Duodenal mucosa (tissue), 2 donors: ENCODE results near the gene GTF2H1.

Source experiments
- H3K27ac ChIP-seq: one replicate; pipeline ENCODE4 v1.7.0; 2013; ENCODE audit warnings: low read depth, low read length
- H3K27me3 ChIP-seq, 2 donors: one replicate each; pipeline ENCODE4 v1.7.0; 2013; ENCODE audit warnings: low read length in 2 of 2, control low read depth in 1 of 2; ENCODE audit not compliant: insufficient read depth in 2 of 2, control insufficient read depth in 1 of 2
- H3K36me3 ChIP-seq, 2 donors: one replicate each; pipeline ENCODE4 v1.7.0; 2013; ENCODE audit warnings: low read length in 2 of 2, control low read depth in 1 of 2; ENCODE audit not compliant: insufficient read depth in 2 of 2, control insufficient read depth in 1 of 2
- H3K4me1 ChIP-seq, 2 donors: one replicate each; pipeline ENCODE4 v1.7.0; 2013; ENCODE audit warnings: low read length in 2 of 2, control low read depth in 1 of 2; ENCODE audit not compliant: insufficient read depth in 2 of 2, control insufficient read depth in 1 of 2
- H3K4me3 ChIP-seq, 2 donors: one replicate each; pipeline ENCODE4 v1.7.0; 2013; ENCODE audit warnings: low read length in 2 of 2, low read depth in 1 of 2
- H3K9ac ChIP-seq, 2 donors: one replicate each; pipeline ENCODE4 v1.7.0; 2013; ENCODE audit warnings: low read length in 2 of 2, low read depth in 1 of 2
- H3K9me3 ChIP-seq, 2 donors: one replicate each; pipeline ENCODE4 v1.7.0; 2013; ENCODE audit warnings: low read length in 2 of 2, control low read depth in 1 of 2; ENCODE audit not compliant: control insufficient read depth in 1 of 2

GTF2H1 gene

DNA sequence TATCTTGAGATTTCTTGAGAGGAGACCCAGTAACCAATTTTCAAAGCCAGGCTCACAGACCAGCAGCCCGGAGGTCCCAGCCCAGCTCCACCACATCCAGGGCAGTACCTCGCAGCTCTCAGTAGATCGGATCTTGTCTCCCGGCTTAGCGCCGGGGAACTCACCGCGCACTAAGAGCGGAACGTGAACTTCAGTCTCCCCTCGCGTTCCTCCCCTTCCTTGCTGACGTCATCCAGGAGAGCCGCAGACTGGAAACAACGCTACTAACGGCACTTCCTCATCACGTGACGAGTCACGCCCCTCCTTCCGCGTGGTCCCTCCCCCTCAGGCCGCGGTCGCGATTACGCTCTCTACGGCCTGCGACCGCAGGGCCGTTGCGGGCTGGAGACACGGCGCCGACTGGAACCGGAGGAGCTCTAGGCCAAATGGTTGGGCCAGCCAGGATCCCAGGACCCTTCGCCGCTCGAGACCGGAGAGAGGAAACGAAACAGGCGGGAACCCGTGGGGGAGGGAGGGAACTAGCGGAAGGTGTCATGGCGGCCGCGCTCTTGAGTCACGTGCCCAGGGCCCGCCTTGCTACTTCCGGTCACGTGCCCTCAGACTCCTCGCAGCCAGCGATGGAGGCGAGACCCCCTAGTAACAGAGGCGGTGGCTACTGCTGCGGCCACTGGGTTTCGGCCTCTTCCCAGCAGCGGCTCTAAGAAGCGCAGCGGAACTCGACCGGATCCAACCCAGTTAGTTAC, at the start of gene GTF2H1, which contains the start of gene HPS5:
GTF2H1 (plus strand) TSS at position 599 of the 743 bp plus-strand sequence. CDS start 10,508 bp downstream, outside the sequence.
HPS5 (minus strand) TSS at position 172 of the 743 bp plus-strand sequence. CDS start 4,282 bp downstream, outside the sequence.
- H3K9me3 ChIP-seq: no peaks in the 10 kb centered on the region
- peaks cover 0 to 13% of the 10 kb centered on the region in 2 donors for H3K36me3 ChIP-seq
- peak within 1 kb of the TSS; percentile 97 for H3K27ac ChIP-seq
- H3K27me3 ChIP-seq: no peaks in the 10 kb centered on the region
- peaks cover 31 to 45% of the 10 kb centered on the region in 2 donors for H3K4me1 ChIP-seq
- peak within 1 kb of the TSS; percentile 93 to 97 for H3K9ac ChIP-seq
- H3K4me3 ChIP-seq: peak within 1 kb of the TSS; percentile 91 to 94

DNA sequence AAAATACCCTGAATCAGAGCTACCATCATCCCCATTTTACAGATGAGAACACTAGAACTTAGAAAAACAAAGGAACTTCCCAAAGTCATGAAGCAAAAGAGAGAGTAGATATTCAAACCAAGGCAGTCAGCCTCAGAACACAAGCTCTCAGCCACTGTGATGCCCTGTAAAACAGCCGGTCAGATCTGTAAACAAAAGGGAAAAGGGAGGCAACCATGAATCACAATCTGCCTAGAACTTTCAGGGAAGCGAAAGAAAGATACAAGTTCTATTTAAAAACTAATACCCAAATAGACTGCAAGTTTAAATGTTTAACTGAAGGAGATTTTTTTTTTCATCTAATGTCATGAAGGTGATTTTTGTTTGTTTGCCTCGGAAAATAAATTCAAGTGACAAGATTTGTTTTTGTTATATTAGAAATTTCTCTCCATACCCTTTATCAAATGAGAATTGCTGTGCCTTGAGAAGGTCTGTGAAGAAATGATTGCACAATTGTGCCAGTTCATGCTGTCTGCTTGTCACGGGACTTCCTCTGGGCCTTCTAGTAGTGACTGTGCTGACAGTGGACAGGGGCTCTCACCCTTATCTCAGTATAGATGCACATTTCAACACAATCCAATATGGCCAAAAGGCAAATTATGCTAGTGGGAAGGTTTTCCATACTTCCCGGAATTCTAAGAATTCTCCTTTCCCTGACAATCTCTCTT, 44.6 kb upstream of the GTF2H1 start:
- Histone ChIP-seq H3K4me1 (no peaks in the 10 kb centered on the region), H3K9me3 (no peaks in the 10 kb centered on the region), H3K27me3 (no peaks in the 10 kb centered on the region), H3K27ac (no peak overlapping the region), H3K9ac (no peak overlapping the region), H3K36me3 (peaks cover 12 to 23% of the 10 kb centered on the region in 2 donors), H3K4me3 (no peak overlapping the region)

DNA sequence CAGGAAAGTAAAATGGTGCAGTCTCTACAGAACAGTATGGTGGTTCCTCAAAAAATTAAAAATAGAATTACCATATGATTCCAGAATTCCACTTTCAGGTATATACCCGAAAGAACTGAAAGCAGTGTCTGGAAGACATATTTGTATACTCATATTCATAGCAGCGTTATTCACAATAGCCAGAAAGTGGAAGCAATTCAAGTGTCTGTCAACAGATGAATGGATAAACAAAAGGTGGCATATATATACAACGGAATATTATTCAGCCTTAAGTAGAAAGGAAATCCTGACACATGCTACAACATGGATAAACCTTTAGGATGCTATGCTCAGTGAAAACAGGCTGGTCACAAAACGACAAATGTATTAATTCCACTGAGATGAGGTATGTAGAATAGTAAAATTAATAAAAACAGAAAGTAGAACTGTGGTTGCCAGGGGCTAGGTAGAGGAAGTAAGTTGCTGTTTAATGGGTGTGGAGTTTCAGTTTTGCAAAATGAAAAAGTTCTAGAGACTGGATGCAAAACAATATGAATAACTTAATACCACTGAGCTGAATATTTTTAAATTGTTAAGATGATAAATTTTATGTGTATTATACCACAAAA, 41.8 kb upstream of the GTF2H1 start:
- Histone ChIP-seq H3K9me3 (no peaks in the 10 kb centered on the region), H3K36me3 (peaks cover 12 to 32% of the 10 kb centered on the region in 2 donors), H3K27ac (no peak overlapping the region)

DNA sequence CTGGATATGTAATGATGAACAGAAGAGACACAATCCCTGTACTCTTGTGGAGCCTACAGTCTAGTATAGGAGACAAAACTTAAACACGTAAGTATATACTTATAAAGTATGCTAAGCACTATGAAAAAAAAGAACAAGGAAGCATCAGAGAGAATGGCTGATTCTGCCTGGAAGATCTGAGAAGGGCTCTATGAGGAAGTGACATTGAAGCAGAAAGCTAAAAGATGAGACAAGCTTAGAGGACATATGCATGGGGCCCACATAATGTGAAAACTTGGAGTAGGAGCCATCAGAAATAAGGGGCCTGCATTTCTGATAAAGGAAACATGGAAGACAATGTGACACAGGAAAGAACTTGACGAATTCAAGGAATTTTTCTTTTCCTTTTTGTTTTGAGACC, 39.7 kb upstream of the GTF2H1 start:
- no peak overlapping the region for H3K27ac ChIP-seq

More for the DNA sequence above, 41.8 kb upstream of the GTF2H1 start:
- Histone ChIP-seq H3K4me1 (no peaks in the 10 kb centered on the region), H3K4me3 (no peak overlapping the region), H3K27me3 (no peaks in the 10 kb centered on the region), H3K9ac (no peak overlapping the region)

DNA sequence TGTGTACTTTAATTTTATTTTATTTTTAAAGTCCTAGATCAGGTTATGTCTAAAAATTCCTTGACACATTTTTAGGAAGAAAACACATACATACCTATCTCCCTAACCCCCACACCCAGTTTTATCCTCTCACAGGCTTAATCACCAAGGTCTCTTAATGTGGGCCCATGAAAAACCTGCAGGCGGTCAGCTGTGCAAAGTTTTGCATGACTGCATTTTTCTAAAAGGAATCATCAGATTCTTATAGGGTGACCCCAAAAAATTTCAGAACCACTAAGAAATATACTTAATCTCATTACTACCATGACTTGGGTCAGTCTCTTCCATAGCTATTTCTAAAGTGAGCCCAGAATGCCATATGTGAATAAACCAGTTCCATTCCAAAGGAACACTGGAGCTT, 36.5 kb upstream of the GTF2H1 start:
- peaks cover 31 to 58% of the 10 kb centered on the region in 2 donors for H3K36me3 ChIP-seq
- H3K9me3 ChIP-seq: no peaks in the 10 kb centered on the region
- H3K9ac ChIP-seq: no peak overlapping the region
- no peaks in the 10 kb centered on the region for H3K4me1 ChIP-seq
- H3K27ac ChIP-seq: no peak overlapping the region
- no peak overlapping the region for H3K4me3 ChIP-seq
- no peaks in the 10 kb centered on the region for H3K27me3 ChIP-seq

More for the DNA sequence above, 39.7 kb upstream of the GTF2H1 start:
- Histone ChIP-seq H3K27me3 (no peaks in the 10 kb centered on the region), H3K9ac (no peak overlapping the region), H3K4me1 (no peaks in the 10 kb centered on the region), H3K4me3 (no peak overlapping the region), H3K36me3 (peaks cover 25 to 49% of the 10 kb centered on the region in 2 donors), H3K9me3 (no peaks in the 10 kb centered on the region)

DNA sequence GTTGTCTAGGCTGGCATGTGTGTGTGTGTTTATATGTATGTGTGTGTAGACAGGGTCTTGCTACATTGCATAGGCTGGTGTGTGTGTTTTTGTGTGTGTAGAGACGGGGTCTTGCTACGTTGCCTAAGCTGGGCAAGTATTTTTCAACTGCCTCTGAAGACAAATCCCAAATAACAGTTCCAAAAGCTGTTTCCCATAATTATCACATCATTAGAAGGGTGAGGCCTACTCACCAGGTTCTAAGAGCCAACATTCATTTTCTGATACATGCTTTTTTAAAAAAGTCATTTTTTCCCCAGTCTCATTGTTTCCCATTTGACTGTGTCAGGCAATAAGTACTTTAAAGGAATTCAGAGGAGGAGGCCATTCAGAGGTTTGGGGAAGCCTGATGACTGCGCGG, 33.5 kb upstream of the GTF2H1 start:
- Histone ChIP-seq H3K27ac (no peak overlapping the region), H3K36me3 (peaks cover 40 to 63% of the 10 kb centered on the region in 2 donors), H3K9me3 (no peaks in the 10 kb centered on the region), H3K27me3 (no peaks in the 10 kb centered on the region), H3K4me3 (no peak overlapping the region), H3K4me1 (no peaks in the 10 kb centered on the region), H3K9ac (no peak overlapping the region)

DNA sequence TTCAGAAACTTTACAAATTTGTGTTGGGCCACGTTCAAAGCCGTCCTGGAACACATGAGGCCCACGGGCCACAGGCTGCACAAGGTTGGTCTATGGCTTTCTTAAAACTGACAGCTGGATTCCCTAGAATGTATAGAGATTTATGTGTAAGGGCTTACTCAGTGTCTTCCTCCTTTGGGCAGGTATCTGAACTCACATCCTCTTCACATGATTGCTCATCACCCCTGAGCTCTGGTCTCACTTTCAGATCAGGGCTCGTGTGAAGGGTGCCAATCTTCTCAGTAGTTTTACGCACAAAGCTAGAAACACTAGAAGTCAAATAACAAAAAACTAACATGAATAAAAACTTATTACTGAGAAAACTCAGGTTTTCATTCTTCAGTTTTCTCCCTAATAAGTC, 27.5 kb upstream of the GTF2H1 start:
- H3K9ac ChIP-seq: no peak overlapping the region
- no peaks in the 10 kb centered on the region for H3K27me3 ChIP-seq
- no peak overlapping the region for H3K4me3 ChIP-seq
- H3K4me1 ChIP-seq: no peaks in the 10 kb centered on the region
- H3K36me3 ChIP-seq: peaks cover 44 to 74% of the 10 kb centered on the region in 2 donors
- no peak overlapping the region for H3K27ac ChIP-seq
- no peaks in the 10 kb centered on the region for H3K9me3 ChIP-seq

DNA sequence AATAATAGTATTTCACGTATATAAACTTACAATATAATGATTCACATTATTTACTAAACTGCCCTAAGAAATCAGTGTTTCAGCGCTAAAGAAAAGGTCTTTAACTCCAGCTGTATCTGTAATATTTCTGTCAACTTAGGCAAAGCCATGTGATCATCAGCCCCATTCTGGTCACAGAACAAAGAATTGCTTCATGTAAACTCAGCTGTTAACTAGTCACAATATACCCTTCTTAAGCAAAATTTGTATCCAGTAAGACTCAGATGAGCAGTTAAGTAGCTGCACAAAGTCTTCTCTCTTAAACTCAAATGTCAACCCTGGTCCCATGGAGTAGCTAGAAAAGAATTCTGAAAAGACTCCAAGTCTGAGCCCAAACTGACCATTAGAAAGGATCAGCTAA, 27.1 kb upstream of the GTF2H1 start:
- H3K4me3 ChIP-seq: no peak overlapping the region
- H3K27ac ChIP-seq: no peak overlapping the region
- peaks cover 40 to 75% of the 10 kb centered on the region in 2 donors for H3K36me3 ChIP-seq
- no peaks in the 10 kb centered on the region for H3K4me1 ChIP-seq
- no peaks in the 10 kb centered on the region for H3K9me3 ChIP-seq
- no peaks in the 10 kb centered on the region for H3K27me3 ChIP-seq
- no peak overlapping the region for H3K9ac ChIP-seq

DNA sequence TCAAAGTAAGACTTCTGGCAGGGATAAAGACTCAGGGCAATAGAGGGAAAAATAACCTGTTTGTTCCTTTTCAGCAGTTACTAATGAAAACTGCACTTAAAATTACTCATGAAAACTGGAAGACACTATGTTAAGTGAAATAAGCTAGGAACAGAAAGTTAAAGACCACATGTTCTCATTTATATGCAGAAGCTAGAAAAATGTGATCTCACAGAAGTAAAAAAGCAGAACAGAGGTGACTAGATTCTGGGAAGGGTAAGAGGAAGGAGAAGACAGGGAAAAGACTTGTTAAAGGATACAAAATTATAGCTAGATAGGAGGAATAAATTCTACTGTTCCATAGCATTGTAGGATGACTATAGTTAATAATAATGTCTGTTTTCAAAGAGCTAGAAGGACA, 22.6 kb upstream of the GTF2H1 start:
- Histone ChIP-seq H3K9ac (no peak overlapping the region), H3K4me1 (peaks cover 0 to 4% of the 10 kb centered on the region in 2 donors), H3K36me3 (peaks cover 18 to 58% of the 10 kb centered on the region in 2 donors), H3K27ac (no peak overlapping the region), H3K4me3 (no peak overlapping the region), H3K9me3 (no peaks in the 10 kb centered on the region), H3K27me3 (no peaks in the 10 kb centered on the region)

DNA sequence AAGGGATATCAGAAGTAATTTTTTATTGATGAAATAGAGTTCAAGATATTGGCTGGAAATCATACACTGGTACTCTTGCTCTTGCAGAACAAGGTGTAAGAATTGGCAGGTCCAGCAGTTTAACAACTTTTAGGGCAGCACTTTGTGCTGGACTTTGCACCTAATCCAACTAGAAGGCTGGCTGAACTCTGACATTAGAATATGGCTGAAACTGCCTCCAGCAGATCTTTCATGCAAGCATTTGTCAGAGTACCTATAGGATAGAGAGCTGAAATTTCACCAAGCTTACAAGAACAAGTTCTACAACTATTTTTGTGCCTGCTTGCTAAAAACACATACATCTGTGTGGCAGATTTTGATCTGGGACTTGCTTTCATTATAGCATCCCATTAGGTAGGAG, 17.6 kb upstream of the GTF2H1 start:
- Histone ChIP-seq H3K4me1 (peaks cover 0 to 10% of the 10 kb centered on the region in 2 donors), H3K9me3 (no peaks in the 10 kb centered on the region), H3K4me3 (no peak overlapping the region), H3K9ac (no peak overlapping the region), H3K36me3 (peaks cover 0 to 54% of the 10 kb centered on the region in 2 donors), H3K27ac (no peak overlapping the region), H3K27me3 (no peaks in the 10 kb centered on the region)
